ENCODE measurements around the gene ERLEC1. TPM values are rescaled to one million over a fixed set of nuclear protein-coding genes. Genes with fewer than 3 reads are reported as not detected.

The ERLEC1 gene
- total RNA-seq, 1 experiment from 2014 or later = 56.8 TPM

GRCh38 chr2:53769318-53769945 lies 17.4 kb upstream of the ERLEC1 start:
- Histone ChIP-seq H3K9ac (ENCODE audit: low read length) (no peak overlapping the region), H3F3A (ENCODE audit: low read length, unreplicated experiment) (no peaks in the 10 kb centered on the region), H3K4me2 (ENCODE audit: low read length) (peak overlapping the region; percentile 87), H3K9me2 (replicated peaks; ENCODE audit: low read length) (no peaks in the 10 kb centered on the region), H3K27ac (ENCODE audit: low read length) (no peak overlapping the region), H3K79me2 (ENCODE audit: low read length) (peaks cover 45% of the 10 kb centered on the region), H3K36me3 (ENCODE audit: low read depth, low read length) (0 out of 2 replicates have a peak, but pooled peaks cover 6% of the 10 kb centered on the region), H3K4me1 (ENCODE audit: insufficient read depth, low read length) (peaks cover 28% of the 10 kb centered on the region), H4K20me1 (ENCODE audit: low read length) (no peaks in the 10 kb centered on the region), H3K27me3 (ENCODE audit: low read length) (no peaks in the 10 kb centered on the region), H3K4me3 (ENCODE audit: low read length) (peak overlapping the region; percentile 88), H2AFZ (ENCODE audit: low read length) (no peak overlapping the region), H3K9me3 (ENCODE audit: low read length) (no peaks in the 10 kb centered on the region)
- DNase-seq (no peak), ATAC-seq (no peak)
- POLR2A ChIA-PET (ENCODE audit: unreplicated experiment) = no interaction called here
- CTCF ChIA-PET = no interaction called here
- intact Hi-C loops (cut with micrococcal nuclease) = no loop called here
- BruUV-seq (replicated peaks) = no TSS peak
- TF ChIP-seq EZH2 (IDR thresholded peaks at IDR 0.05; ENCODE audit: low read length, unreplicated experiment) (no peak), EZH2phosphoT487 (IDR thresholded peaks at IDR 0.05; ENCODE audit: borderline replicate concordance, low read length) (no peak), CTCF (conservative IDR thresholded peaks at IDR 0.05; ENCODE audit: low read depth, low read length) (no peak)

GRCh38 chr2:53770264-53770663 lies 16.6 kb upstream of the ERLEC1 start:
- Histone ChIP-seq H3K36me3 (ENCODE audit: low read depth, low read length) (0 out of 2 replicates have a peak, but pooled peaks cover 11% of the 10 kb centered on the region), H3F3A (ENCODE audit: low read length, unreplicated experiment) (no peaks in the 10 kb centered on the region), H3K27me3 (ENCODE audit: low read length) (no peaks in the 10 kb centered on the region), H3K4me2 (ENCODE audit: low read length) (peak overlapping the region; percentile 32), H3K79me2 (ENCODE audit: low read length) (peaks cover 45% of the 10 kb centered on the region), H3K4me3 (ENCODE audit: low read length) (no peak overlapping the region), H3K27ac (ENCODE audit: low read length) (peak overlapping the region; percentile 12; the same call in 1 of the 2 replicates), H2AFZ (ENCODE audit: low read length) (no peak overlapping the region), H4K20me1 (ENCODE audit: low read length) (no peaks in the 10 kb centered on the region), H3K9ac (ENCODE audit: low read length) (no peak overlapping the region), H3K9me2 (replicated peaks; ENCODE audit: low read length) (no peaks in the 10 kb centered on the region), H3K4me1 (ENCODE audit: insufficient read depth, low read length) (peaks cover 28% of the 10 kb centered on the region), H3K9me3 (ENCODE audit: low read length) (no peaks in the 10 kb centered on the region)
- ATAC-seq = no peak
- ChIA-PET CTCF (interaction anchor here (0.6 kb wide), 1 partner anchor 25 kb away, joined by 7 read pairs; no protein-coding TSS in a partner anchor), POLR2A (ENCODE audit: unreplicated experiment) (interaction anchor here (0.6 to 0.7 kb wide), 3 partner anchors 17 to 752 kb away, joined by 3 to 39 read pairs (median 11); partner anchors contain the start of genes ASB3 and ERLEC1)
- BruUV-seq (replicated peaks) = no TSS peak
- intact Hi-C loops (cut with micrococcal nuclease) = no loop called here
- TF ChIP-seq CTCF (conservative IDR thresholded peaks at IDR 0.05; ENCODE audit: low read depth, low read length) = no peak
- no peak for TF ChIP-seq EZH2 (IDR thresholded peaks at IDR 0.05; ENCODE audit: low read length, unreplicated experiment)
- no peak for TF ChIP-seq EZH2phosphoT487 (IDR thresholded peaks at IDR 0.05; ENCODE audit: borderline replicate concordance, low read length)
- DNase-seq = peak; percentile 72

GRCh38 chr2:53777134-53777533 lies 9.7 kb upstream of the ERLEC1 start:
- H4K20me1 ChIP-seq (ENCODE audit: low read length) = no peaks in the 10 kb centered on the region
- H3K4me1 ChIP-seq (ENCODE audit: insufficient read depth, low read length) = no peaks in the 10 kb centered on the region
- peaks cover 61% of the 10 kb centered on the region for H3K79me2 ChIP-seq (ENCODE audit: low read length)
- H2AFZ ChIP-seq (ENCODE audit: low read length) = no peak overlapping the region
- no TSS peak for BruUV-seq (replicated peaks)
- no peak overlapping the region for H3K4me2 ChIP-seq (ENCODE audit: low read length)
- H3K27ac ChIP-seq (ENCODE audit: low read length) = no peak overlapping the region
- H3F3A ChIP-seq (ENCODE audit: low read length, unreplicated experiment) = no peaks in the 10 kb centered on the region
- TF ChIP-seq EZH2phosphoT487 (IDR thresholded peaks at IDR 0.05; ENCODE audit: borderline replicate concordance, low read length) (no peak), CTCF (conservative IDR thresholded peaks at IDR 0.05; ENCODE audit: low read depth, low read length) (no peak), EZH2 (IDR thresholded peaks at IDR 0.05; ENCODE audit: low read length, unreplicated experiment) (no peak)
- H3K9me3 ChIP-seq (ENCODE audit: low read length) = no peaks in the 10 kb centered on the region
- no peak overlapping the region for H3K9ac ChIP-seq (ENCODE audit: low read length)
- no peak for DNase-seq
- no peaks in the 10 kb centered on the region for H3K9me2 ChIP-seq (replicated peaks; ENCODE audit: low read length)
- CTCF ChIA-PET = no interaction called here
- POLR2A ChIA-PET (ENCODE audit: unreplicated experiment) = no interaction called here
- no peaks in the 10 kb centered on the region for H3K27me3 ChIP-seq (ENCODE audit: low read length)
- H3K36me3 ChIP-seq (ENCODE audit: low read depth, low read length) = peaks cover 14% of the 10 kb centered on the region
- H3K4me3 ChIP-seq (ENCODE audit: low read length) = no peak overlapping the region
- ATAC-seq = no peak
- intact Hi-C loops (cut with micrococcal nuclease) = no loop called here

All from PC-3 (cell line).